Suppressor macrophage treated with lipopolysaccharide for 1 hour (primary cell): ENCODE data around the gene NTSR1.

Source experiments
- DNase-seq, 3 donors: peaks; one replicate each; pipeline ENCODE4 v3.0.0-alpha.2; 2020 to 2022

Gene NTSR1

DNA sequence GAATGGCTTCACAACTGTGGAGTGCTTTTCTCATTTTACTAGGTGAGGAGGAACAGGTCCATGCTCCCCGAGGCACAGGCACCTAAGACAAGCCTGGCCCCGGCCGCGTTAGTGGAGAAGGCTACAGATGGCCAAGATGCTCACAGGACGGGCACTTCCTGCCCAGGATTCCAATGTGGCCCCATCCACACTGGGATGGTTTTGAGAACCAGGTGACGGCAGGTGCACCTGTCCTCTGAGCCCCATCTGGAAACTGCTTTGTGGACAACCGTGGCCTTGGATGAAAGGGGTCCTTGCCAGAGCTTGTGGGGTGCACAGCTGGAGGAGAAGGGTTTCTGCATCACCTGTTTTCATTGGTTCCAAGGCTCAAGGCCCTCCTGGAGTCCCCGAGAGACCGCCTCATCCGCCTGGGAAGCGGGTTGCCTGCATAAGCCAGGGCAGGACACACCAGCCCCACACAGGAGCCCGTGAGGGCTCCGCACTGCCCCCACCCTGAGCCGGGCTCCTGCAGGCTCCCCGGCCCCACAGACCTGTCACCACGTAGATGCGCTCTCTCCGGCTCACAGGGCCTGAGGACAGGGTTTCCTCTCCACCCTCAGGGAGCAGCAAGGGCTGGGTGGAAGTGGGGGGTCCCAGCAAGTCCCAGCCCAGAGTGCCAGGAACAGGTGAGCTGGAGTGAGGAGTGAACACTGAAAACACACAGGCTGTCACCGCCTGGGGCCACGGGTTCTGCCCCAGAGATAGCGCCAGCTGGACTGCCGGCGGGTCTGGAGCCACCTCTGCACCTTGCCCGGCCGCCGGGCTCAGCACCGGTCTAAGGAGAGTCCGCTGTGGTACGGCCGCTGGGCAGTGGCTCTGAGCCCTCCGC is 18.3 kb downstream of the NTSR1 start:
- DNase-seq = no peak

DNA sequence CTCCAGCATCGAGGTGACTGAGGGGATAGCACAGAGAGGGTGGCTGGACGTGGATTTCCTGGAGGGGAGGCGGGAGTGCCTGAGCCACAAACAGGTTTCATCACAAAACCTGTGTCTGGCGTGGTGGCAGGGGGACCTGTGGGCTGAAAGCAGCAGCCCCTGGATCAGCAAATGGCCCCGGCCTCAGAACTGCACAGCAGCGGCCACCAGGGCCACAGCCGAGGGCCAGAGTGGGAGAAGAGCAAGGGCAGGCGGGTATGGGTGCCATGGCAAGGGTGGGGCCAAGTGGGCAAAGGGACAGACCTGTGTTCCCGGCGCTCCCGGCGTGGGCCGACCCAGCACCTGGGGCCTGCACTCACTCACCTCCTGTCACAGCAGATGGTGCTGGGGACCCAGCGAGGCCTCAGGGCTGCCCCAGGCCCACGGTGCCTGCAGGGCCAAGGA is 19.0 kb downstream of the NTSR1 start:
- no peak for DNase-seq

DNA sequence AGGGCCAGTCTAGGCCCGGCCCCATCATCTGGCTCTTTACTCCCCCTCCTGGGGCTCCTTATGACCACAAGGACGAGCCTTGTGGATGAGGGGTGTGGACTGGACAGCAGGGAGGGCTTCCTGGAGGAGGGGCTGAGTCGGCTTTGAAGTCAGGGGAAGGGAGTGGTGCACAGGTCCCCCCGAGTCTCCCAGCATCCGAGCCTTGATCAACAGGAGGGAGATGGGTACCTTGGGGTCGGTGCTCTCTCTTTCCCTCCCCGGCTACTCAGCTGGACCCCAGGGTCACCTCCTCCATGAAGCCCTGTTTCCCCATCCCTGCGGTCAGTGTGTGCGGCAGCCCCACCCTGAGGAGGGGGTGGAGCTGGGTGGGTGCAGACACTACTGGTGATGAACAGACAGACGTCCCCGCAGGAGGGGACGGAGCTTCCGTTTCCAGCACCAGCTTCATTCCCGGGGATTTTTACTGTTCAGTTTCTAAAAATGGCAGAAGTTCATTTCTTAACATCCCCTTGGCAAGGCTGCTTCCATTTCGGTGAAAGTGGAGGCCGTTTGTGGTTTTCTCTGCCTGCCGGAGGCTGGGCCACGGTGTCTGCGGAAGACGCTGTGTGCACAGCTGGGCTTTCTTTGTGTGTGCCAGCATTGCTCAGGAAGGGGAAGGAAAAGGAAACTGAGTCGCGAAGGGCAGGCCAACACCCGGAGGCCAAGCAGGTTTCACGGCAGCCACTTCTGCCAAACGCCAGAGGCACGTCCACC is 19.6 kb downstream of the NTSR1 start:
- DNase-seq = peak; percentile 85 to 93 (median 87)

DNA sequence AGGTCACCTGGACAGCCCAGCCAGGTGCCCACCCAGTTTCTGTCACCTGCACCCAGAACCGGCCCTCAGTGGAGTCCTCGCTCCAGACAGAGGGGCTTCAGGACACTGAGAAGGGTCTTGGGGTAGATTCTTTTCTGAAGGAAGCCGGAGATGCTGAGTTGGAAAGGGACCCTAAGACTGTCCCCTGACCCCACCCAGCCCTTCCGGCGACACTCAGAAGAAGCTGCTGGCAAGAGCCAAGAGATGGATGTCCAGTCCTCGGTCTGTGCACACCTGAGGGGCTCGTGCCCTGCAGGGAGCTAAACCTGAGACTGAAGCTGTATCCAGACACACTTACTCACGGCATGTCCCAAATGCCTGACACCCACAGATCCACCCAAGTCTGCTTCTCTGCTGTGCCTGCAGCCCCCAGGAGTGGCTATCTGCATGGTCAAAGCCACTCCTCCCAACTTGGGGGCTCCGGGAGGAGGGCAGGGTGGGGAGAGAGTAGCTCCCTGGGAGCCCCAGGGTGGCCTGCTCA is 20.2 kb downstream of the NTSR1 start:
- no peak for DNase-seq

DNA sequence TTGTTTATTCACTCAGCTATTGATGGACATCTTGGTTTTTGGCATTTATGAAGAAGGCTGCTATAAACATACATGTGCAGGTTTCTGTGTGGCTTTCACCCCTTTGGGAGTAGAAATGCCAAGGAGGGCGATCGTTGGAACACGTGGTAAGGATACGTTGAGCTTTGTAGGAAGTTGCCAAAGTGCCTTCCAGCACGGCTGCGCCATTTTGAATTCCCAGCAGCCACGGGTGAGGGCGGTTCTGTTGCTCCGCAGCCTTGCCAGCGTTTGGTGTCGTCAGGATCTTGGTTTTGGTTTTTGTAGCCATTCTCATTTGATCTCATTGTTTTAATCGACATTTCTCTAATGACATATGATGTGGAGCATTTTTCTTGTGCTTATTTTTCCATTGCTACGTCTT is 21.8 kb downstream of the NTSR1 start:
- no peak for DNase-seq

DNA sequence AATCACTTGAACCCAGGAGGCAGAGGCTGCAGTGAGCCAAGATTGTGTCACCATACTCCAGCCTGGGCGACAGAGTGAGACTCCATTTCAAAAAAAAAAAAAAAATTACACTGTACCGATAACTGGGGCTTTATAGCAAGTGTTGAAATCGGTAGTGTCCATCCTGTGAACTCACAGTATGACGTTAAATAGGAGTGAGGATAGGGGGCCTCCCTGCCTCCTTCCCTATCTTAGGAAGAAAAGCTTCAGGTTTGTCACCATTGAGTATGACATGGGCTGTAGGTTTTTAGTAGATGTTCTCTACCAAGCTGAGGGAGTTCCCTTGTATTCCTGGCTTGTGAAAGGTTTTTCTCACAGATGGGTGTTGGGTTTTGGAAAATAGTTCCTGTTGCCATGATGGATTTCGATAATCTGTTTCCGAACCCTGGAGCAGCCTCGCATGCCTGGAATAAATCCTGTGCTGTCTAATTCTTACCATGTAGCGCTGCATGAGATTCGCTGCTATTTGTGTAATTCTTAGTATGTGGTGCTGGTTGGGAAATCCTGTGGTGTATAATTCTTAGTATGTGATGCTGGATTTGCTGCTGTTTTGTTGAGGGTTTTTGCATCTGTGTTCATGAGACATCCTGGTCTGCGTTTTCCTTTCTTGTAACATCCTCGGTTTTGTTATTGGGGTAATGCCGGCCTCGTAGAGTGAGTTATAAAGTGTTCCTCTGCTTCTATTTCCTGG is 23.6 kb downstream of the NTSR1 start:
- DNase-seq = peak in 2 of 3 donors; percentile 23 to 71

DNA sequence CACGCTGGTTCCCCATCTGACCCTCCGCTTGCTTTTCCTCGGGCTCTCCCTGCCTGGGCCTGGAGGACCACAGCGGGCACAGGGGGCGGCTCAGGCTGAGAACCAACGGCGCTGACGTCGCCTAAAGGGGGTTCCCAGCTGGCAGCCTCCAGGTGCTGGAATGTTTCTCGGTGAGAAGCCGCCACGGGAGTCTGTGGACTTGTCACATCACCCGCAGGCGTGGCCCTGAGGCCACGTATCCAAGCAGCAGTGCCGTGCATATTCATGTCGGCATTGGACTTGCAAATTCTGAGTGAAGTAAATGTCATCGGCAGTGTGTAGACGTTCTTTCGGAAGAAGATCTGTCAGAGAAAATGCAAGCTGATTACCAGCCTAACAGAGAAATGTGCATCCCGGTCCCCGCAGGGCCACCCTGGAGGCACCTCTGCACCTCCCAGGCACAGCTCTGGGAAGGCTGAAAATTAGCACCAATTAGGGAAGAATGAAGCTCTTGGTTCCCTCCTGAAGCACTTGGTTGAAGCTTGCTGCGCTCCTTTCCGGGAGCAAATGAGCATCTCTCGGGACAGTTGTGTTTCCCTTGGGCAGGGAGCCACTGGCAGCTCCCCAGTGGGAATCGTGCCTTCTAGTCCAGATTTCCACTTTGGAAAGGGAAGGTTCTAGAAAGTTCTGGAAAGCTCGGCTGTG is 24.3 kb downstream of the NTSR1 start:
- DNase-seq = no peak

DNA sequence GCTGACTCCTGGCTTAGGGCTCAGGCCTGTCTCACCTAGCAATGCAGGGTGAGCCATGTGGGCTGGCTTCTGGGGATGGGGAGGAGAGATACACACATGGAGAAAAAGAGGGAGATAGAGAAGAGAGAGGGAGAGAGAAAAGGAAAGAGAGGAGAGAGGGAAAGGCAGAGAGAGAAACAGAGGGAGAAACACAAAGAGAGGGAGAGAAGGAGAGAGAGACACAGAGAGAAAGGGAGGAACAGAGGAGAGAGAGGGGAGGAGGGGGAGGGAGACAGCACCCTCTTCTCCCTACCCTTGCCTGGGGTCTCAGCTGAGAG is 24.8 kb downstream of the NTSR1 start:
- DNase-seq = no peak

DNA sequence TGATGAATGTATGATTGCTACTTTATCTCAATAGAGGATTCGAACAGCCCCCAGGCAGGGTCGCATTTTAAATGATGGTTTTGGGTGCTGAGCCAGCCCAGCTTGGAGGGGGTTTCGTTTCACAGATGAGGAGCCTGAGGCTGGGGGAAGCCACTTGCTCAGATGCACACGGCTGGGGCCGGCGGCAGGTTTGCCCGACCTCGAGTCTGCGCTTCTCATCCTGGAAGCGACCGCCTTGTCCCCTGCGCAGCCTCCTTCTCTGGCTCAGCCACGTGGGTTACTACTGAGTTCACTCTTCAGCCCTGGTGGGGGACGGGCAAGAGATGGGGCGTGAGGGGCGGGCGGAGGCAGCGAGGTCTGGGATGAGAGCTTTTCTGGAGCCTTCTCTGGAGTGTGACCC is 25.3 kb downstream of the NTSR1 start:
- DNase-seq = no peak

DNA sequence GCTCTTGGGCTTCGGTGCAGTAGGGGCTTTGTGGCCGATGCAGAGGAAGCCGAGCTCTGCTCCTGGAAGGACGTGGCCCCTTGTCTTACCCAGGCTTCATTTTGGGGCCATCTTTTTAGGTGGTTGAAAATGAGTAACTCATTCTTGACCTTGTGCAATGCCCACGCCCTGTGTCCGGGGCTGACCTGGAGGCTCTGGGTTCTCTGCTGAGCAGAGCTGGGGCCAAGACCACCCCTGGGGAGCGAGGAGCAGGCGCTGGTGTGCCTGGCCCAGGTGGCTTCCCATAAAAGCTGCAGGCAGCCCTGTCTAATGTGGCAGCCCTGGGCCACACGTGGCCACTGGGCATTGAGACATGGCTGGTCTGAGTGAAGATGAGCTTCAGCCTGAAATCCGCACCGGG is 25.7 kb downstream of the NTSR1 start:
- no peak for DNase-seq

DNA sequence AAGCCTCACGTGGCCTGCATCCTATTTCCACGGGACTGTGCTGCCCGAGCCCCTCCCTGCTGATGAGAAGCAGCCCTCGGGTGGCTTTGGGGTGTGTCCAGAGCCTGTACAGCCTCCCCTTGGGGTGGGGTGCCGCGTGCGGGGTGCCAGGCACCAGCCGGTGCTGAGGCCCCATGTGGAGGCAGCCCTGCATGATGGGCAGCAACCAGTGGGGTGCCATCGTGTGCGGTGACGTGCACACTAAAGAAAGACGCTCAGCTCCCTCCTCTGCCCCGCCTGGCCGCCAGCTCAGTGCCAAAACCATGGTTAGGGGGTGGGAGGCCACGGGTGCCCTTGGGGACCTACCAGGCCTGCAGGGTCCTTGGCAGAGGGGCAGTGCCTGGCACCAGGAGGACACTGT is 26.2 kb downstream of the NTSR1 start:
- no peak for DNase-seq

DNA sequence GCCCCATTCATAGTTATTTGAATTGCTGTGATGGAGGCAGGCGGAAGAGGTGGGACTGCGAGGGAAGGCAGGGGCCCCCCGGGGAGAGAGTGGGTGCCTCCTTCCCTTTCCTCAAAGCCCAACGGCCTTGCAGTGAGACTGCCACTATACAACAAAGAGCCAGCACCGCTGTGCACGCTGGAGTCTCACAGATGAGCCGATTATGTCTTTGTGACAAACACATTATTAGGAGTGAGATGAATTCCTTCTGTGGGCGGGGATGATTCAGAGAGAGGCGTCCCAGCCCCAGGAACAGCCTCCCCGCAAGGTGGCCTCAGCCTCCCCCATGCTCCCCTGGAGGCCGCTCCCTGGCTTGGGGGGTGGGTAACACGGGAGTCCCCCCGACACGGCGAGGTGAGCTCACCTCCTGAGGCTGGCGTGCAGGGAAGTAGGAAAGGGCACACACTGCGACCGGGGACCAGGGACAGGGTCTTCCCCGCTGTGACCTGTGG is 26.7 kb downstream of the NTSR1 start:
- peak; percentile 43 to 77 (median 61) for DNase-seq

DNA sequence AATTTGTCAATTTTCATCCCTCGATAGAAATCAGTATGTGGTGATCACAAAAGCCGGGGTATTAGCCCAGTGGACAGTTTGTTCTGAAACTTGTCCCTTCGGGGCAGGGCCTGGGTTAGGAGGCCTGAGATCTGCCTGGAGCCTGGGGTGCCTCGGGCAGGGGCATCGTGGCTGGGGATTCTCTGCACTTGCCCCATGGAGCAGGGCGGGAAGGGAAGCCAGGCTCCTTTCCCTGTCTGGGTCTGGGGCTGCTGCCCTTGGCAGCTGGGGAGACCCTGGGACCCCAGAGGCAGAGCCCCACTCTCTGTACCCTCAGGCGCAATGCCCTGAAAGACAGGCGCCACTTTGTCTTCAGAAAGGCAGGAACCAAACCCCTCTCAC is 27.4 kb downstream of the NTSR1 start:
- no peak for DNase-seq

DNA sequence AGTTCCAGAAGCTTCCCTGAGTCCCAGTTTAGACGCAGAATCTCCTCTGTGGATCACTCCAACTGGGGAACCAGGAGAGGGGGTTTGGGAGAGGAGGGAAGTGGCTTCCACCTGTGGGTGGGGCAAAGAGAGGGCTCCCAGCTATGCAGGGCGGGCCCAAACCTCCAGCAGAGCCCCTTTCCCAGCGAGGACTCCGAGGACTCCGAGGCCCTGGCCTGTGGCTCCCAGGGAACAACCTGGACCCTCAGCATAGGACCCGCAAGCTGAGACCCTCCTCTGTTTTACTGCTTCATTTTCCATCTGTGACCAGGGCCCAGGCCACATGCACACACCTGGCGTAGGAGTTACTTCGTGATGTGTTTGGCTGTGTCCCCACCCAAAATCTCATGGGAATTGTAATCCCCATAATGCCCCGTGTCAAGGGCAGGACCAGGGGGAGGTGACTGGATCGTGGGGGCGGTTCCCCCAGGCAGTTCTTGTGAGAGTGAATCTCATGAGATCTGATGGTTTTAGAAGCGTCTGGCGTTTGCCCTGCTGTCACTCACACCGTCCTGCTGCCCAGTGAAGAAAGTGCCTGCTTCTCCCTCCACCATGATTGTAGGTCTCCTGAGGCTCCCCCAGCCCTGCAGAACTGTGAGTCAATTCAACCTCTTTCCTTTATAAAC is 27.9 kb downstream of the NTSR1 start:
- no peak for DNase-seq

DNA sequence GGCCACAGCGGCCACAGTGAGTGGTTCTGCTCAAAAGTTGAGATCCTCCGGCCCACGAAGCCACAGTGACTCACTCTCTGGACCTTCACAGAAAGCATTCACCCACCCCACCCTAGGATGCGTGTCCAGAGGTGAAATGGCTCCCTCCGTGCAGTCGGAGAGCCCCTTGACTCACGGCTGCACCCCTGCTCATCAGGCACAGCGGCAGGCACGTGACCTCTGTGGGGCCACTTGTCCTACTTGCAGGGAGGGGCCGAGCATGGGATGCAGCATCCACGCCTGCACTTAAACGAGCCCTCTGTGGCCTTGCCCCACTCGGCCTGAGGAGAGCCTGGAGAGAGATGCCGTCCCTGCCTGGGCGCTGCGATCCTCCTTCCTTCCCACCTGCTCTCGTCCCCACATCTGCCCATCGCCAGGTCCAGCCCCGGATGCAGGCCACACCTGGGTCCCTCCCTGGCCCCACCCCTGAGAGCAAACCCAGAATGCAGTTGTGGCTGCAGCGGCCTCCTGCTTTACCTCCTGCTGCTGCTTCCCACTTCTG is 28.7 kb downstream of the NTSR1 start:
- peak in 1 of 3 donors; percentile 34 for DNase-seq

DNA sequence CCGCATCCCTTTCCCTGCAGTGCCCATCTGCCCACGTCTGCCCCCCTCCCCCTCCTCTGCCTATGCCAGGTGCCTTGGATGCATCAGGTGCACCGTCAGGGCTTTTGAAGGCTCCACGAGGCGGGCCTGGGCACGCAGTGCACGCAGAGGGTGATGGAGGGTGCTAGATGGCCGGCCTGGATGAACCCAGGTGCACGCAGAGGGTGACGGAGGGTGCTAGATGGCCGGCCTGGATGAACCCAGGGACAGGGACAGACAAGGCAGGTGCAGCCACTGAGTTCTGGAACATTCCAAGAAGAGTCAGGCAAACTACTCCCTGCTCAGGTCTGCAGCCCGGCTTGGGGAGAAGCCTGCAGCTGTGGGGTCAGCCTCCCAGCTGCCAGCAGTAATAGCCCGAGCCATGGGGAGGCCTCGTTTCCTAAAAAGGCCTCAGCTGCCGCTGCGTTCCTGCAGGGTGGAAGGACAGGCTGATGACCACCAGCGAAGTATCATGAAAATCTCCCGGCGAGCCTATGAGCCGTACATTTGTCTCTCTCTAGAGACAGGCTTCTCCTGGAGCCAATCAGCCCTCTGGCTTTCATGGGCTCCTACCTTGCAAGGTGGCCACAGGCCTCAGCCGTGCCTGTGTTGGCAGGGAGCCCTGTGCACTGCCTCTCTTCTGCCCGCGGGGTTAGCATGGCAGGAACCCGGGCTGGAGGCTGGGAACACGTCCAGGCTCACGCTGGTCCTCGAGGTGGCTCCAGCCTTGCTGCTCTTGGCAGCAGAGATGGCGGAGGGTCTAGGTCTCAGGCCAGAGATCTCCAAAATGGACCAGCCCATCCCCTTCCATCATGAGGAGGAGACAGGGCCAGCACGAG is 29.6 kb downstream of the NTSR1 start:
- no peak for DNase-seq

DNA sequence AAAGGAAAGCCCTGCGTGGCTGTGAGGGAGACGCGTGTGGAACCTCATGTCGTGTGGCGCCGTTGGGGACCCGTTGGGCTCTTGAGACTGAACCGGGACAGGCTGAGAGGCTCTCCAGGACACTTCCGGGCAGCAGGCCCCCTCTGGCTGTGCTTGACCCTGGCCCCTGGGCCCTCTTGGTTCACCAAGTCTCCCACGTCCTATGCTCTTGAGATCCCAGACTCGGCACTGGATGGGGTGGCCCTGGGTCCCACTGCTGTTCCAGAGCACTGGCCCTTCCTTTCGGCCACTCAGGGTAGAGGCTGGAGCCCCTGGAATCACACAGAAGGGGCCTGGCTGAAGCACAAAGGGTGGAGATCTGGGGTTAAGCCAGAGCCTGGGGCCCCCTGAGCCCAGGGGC is 30.4 kb downstream of the NTSR1 start:
- no peak for DNase-seq

DNA sequence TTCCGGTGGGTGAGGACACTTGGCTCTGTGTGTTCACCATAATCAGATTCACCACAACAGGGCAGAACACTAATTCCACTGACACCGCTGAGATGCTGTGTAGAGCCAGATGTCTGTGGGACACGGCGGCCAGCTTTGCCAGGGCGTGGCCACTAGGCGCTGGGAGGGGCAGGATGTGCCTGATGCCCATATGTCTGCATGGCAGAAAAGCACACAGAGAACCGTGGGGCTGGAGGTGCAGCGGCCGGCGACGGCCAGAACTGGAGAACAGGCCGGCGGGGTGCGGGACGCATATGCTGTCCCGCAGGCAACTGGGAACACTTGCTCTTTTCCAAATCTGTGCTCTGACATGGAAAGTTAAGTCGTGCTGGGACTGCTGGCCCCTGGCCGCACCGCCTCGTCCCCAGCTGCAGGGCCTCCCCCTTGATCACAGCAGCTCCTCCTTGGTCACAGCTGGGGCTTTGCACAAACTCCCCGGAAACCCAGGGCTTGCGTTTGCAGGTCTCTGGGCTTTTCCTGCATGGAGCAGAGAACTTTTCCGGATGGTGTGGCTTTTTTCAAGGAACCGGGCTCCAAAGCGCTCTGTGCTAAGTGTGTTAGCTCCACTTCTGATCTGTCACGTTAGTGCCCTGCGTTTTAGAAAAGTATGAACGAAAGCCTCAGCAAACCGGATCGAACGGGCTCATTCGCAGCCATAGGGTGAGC is 31.1 kb downstream of the NTSR1 start:
- peak in 2 of 3 donors; percentile 22 to 31 for DNase-seq

DNA sequence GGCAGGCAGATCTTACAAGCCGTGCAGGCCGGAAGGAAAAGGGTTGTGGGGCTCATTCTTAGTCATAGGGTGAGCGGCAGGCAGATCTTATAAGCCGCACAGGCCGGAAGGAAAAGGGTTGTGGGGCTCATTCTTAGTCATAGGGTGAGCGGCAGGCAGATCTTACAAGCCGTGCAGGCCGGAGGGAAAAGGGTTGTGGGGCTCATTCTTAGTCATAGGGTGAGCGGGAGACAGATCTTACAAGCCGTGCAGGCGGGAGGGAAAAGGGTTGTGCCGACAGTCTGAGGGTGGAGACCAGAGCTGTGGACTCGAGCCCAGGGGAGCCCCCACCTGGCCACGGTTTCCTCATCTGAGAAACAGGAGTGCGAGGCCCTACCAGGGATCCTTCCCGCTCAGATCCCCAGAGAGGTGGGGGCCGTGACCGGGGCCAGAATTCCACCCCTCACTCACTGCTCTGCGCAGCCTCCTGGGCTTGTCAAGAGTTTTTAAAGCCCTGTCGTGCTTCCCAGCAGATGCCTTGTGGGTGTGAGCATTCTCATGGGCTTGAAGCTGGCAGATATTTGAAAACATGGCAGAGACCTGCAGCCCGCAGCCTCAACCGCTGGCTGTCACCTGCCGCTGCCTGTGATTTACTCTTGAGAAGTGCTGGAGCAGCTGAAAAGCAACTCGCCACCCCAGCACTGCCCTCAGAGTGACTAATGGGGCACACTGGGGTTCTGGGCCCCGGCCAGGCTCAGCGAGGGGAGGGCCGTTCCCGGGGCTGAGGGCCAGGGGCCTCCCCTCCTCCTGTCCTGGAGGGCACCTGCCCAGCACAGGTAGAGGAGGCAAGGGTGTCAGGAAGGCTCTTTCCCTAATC is 31.9 kb downstream of the NTSR1 start:
- peak; percentile 88 to 98 (median 90) for DNase-seq
